ENCODE results near the gene CCDC170. TPM values are rescaled to one million over a fixed set of nuclear protein-coding genes. Genes with fewer than 3 reads are reported as not detected.

CCDC170 gene
- total and polyA plus RNA-seq, 9 of the 15 experiments (the other 6 are each of a cell fraction or from before 2014, with no cell fraction given) = 0.01 to 0.18 (median 0.05) TPM; not detected in 6

DNA sequence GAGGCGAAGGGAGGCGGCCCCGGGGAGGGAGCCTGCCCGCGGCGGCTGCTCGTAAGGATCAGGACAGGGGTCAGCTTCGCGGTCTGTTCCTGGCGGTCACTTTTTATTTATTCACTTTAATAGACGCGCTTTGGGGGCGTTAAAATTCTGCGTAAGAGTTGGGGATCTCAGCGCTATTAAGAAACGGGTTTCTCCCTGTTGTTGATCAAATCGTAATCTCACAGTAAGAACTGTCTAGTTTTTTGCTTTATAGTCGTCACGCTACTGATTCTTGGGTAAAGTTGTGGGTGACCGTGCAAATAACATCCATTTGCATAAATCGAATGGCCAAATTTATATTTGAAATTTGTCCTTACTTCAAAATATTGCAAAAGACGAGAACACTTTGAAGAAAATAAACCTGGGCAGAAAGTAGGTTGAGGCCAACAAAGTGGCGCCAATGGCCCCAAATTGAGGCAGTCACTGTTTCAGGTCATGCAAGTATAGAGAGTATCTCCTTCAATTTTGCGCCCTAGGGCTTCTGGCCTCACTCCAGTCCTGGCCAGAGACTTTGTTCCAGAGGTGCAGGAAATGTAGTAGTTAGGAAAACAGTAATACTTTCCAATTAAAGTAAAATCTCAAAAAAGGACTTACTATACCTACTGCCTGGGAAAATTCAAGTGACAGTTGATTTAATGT, 40.9 kb upstream of the CCDC170 start:
- H2AFZ ChIP-seq (ENCODE audit: low read depth, low read length) = peak overlapping the region; percentile 85
- no peaks in the 10 kb centered on the region for H3K27me3 ChIP-seq (ENCODE audit: control insufficient read depth in 2 of 2, insufficient read depth in 2 of 2, low read length in 2 of 2)
- H3K4me2 ChIP-seq (ENCODE audit: insufficient read depth, low read length) = peak overlapping the region; percentile 80
- H3K9me1 ChIP-seq (ENCODE audit: control insufficient read depth, insufficient read depth, low read length) = no peaks in the 10 kb centered on the region
- peak overlapping the region; percentile 76 to 92 for H3K9ac ChIP-seq (ENCODE audit: insufficient read depth in 1 of 2, low read depth in 2 of 2, low read length in 2 of 2)
- in situ Hi-C loops (cut with MboI) = no loop called here
- ChIA-PET CTCF (ENCODE audit: low intra/inter-chr PET ratio) (no interaction called here), POLR2A (interaction anchor here (0.6 to 2.0 kb wide), 8 partner anchors 13 to 1707 kb away, joined by 3 to 18 read pairs (median 4); partner anchors contain the start of gene NUP43)
- BruUV-seq (replicated peaks) = TSS peak; percentile 45
- WGBS (ENCODE audit: insufficient coverage, low coverage, missing lambda C conversion rate) = under 1% methylated on average over 24 of the region's 24 CpGs
- H3K79me2 ChIP-seq (ENCODE audit: control insufficient read depth, insufficient read depth, low read length) = peaks cover 45% of the 10 kb centered on the region
- H3K4me1 ChIP-seq (replicated peaks in 1 of 2; ENCODE audit: control insufficient read depth in 2 of 2, insufficient read depth in 2 of 2, low read length in 2 of 2) = peaks cover 0 to 7% of the 10 kb centered on the region in 2 experiments; a peak in 4 of 5 replicates
- no peaks in the 10 kb centered on the region for H4K20me1 ChIP-seq (replicated peaks; ENCODE audit: control insufficient read depth, insufficient read depth, low read length)
- ATAC-seq (peak; percentile 59), FAIRE-seq (no peak), DNase-seq (ENCODE audit: extremely low read depth in 1 of 4, low spot score in 3 of 4) (peak in 2 of 4 experiments; percentile 22 to 53)
- H3K9me3 ChIP-seq (replicated peaks; ENCODE audit: control insufficient read depth, insufficient read depth, low read depth, low read length) = no peaks in the 10 kb centered on the region
- intact Hi-C loops (cut with micrococcal nuclease) = loop anchor here (1.0 to 5.0 kb wide), 3 partner anchors 23 to 1529 kb away; partner anchors contain the start of genes FBXO5 and ZBTB2
- peak overlapping the region; percentile 73 for H3K4me3 ChIP-seq
- peak overlapping the region; percentile 70 for H3K27ac ChIP-seq (ENCODE audit: extremely low read depth, low read depth, low read length)
- H3K36me3 ChIP-seq (ENCODE audit: control insufficient read depth, insufficient read depth, low read length) = peaks cover 15% of the 10 kb centered on the region; the same call in 2 of the 3 replicates
- no peak for TF ChIP-seq MTA2 (IDR thresholded peaks at IDR 0.05; ENCODE audit: low read depth)
- TF ChIP-seq, protein P1, sequence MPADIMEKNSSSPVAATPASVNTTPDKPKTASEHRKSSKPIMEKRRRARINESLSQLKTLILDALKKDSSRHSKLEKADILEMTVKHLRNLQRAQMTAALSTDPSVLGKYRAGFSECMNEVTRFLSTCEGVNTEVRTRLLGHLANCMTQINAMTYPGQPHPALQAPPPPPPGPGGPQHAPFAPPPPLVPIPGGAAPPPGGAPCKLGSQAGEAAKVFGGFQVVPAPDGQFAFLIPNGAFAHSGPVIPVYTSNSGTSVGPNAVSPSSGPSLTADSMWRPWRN (IDR thresholded peaks at IDR 0.05; ENCODE audit: low read depth) = no peak
- no peak for TF ChIP-seq ZBTB1 (CRISPR knock-in tag; IDR thresholded peaks at IDR 0.05; ENCODE audit: borderline replicate concordance, low read depth)
- TF ChIP-seq SMARCA5 (IDR thresholded peaks at IDR 0.05) = no peak
- TF ChIP-seq FOXA3 (CRISPR knock-in tag; conservative IDR thresholded peaks at IDR 0.05 in 1 of 2, IDR thresholded peaks at IDR 0.05 in 1 of 2) = no peak
- TF ChIP-seq NFE2L1 (tag; IDR thresholded peaks at IDR 0.05; ENCODE audit: borderline replicate concordance, low read depth) = no peak
- no peak for TF ChIP-seq TEAD2 (tag; IDR thresholded peaks at IDR 0.05)
- no peak for TF ChIP-seq SMC3 (conservative IDR thresholded peaks at IDR 0.05; ENCODE audit: insufficient read depth, low read depth, low read length)
- 0 out of 2 replicates have a peak, but pooled peaks have one; percentile 8 for TF ChIP-seq NR1H2 (CRISPR knock-in tag; IDR thresholded peaks at IDR 0.05)
- TF ChIP-seq MAZ (CRISPR knock-in tag; conservative IDR thresholded peaks at IDR 0.05 in 1 of 2, IDR thresholded peaks at IDR 0.05 in 1 of 2) = no peak
- TF ChIP-seq ZNF12 (CRISPR knock-in tag; IDR thresholded peaks at IDR 0.05) = no peak
- no peak for TF ChIP-seq KAT8 (IDR thresholded peaks at IDR 0.05; ENCODE audit: low read depth)
- TF ChIP-seq TAF9B (IDR thresholded peaks at IDR 0.05; ENCODE audit: partially characterized antibody) = no peak
- TF ChIP-seq CHCHD3 (CRISPR knock-in tag; IDR thresholded peaks at IDR 0.05) = no peak
- 0 out of 2 replicates have a peak, but pooled peaks have one; percentile 21 for TF ChIP-seq NFIC (IDR thresholded peaks at IDR 0.05)
- no peak for TF ChIP-seq ARHGAP35 (IDR thresholded peaks at IDR 0.05; ENCODE audit: partially characterized antibody)
- TF ChIP-seq BACH1 (tag; IDR thresholded peaks at IDR 0.05) = no peak
